ENCODE data around the gene PLXNA2.

The PLXNA2 gene

GRCh38 chr1:207998691-207999090 lies 245.5 kb downstream of the PLXNA2 start:
- H3K27ac ChIP-seq = no peak overlapping the region
- no peak for TF ChIP-seq CTCF (conservative IDR thresholded peaks at IDR 0.05; ENCODE audit: low read depth)
- POLR2A ChIA-PET (ENCODE audit: low non-redundant PET) = no interaction called here
- DNase-seq (ENCODE audit: low spot score) = no peak
- CTCF ChIA-PET = interaction anchor here (0.5 to 1.4 kb wide), 2 partner anchors 29 to 70 kb away, joined by 6 read pairs; no protein-coding TSS in a partner anchor

- peak; percentile 68 for DNase-seq (ENCODE audit: low spot score)
- TF ChIP-seq CTCF (conservative IDR thresholded peaks at IDR 0.05; ENCODE audit: low read depth) = peak; percentile 77
- CTCF ChIA-PET = interaction anchor here (0.5 to 1.4 kb wide), 6 partner anchors 28 to 139 kb away, joined by 3 to 6 read pairs (median 4); no protein-coding TSS in a partner anchor
- POLR2A ChIA-PET (ENCODE audit: low non-redundant PET) = no interaction called here
- no peak overlapping the region for H3K27ac ChIP-seq
Measured at GRCh38 chr1:207997486-207998268, 246.5 kb downstream of the PLXNA2 start.

GRCh38 chr1:207996636-207997035 lies 247.5 kb downstream of the PLXNA2 start:
- TF ChIP-seq CTCF (conservative IDR thresholded peaks at IDR 0.05; ENCODE audit: low read depth) = no peak
- CTCF ChIA-PET = no interaction called here
- no peak overlapping the region for H3K27ac ChIP-seq
- DNase-seq (ENCODE audit: low spot score) = no peak
- POLR2A ChIA-PET (ENCODE audit: low non-redundant PET) = no interaction called here

GRCh38 chr1:207995576-207995975 lies 248.6 kb downstream of the PLXNA2 start:
- no peak overlapping the region for H3K27ac ChIP-seq
- no peak for TF ChIP-seq CTCF (conservative IDR thresholded peaks at IDR 0.05; ENCODE audit: low read depth)
- ChIA-PET CTCF (interaction anchor here (0.6 to 0.8 kb wide), 2 partner anchors 91 to 110 kb away, joined by 3 read pairs; no protein-coding TSS in a partner anchor), POLR2A (ENCODE audit: low non-redundant PET) (no interaction called here)
- no peak for DNase-seq (ENCODE audit: low spot score)

GRCh38 chr1:207993477-207994445 lies 250.4 kb downstream of the PLXNA2 start:
- ChIA-PET POLR2A (ENCODE audit: low non-redundant PET) (no interaction called here), CTCF (interaction anchor here (0.6 to 0.7 kb wide), 3 partner anchors 9 to 1051 kb away, joined by 3 to 5 read pairs (median 3); no protein-coding TSS in a partner anchor)
- no peak for TF ChIP-seq CTCF (conservative IDR thresholded peaks at IDR 0.05; ENCODE audit: low read depth)

GRCh38 chr1:207992677-207993236 lies 251.4 kb downstream of the PLXNA2 start:
- no peak for TF ChIP-seq CTCF (conservative IDR thresholded peaks at IDR 0.05; ENCODE audit: low read depth)
- DNase-seq (ENCODE audit: low spot score) = no peak
- CTCF ChIA-PET = interaction anchor here (0.7 kb wide), 2 partner anchors 8 to 1052 kb away, joined by 3 read pairs; no protein-coding TSS in a partner anchor

More at GRCh38 chr1:207993477-207994445, 250.4 kb downstream of the PLXNA2 start:
- H3K27ac ChIP-seq = no peak overlapping the region
- DNase-seq (ENCODE audit: low spot score) = no peak

More at GRCh38 chr1:207992677-207993236, 251.4 kb downstream of the PLXNA2 start:
- POLR2A ChIA-PET (ENCODE audit: low non-redundant PET) = no interaction called here
- H3K27ac ChIP-seq = no peak overlapping the region

Data from RWPE1 (cell line).